Hepatocyte (in vitro differentiated cells): ENCODE data around the gene PLXNB1.

Source experiments
- CTCF ChIP-seq: fragments of 200-600 bp; sonication (generic); IDR thresholded peaks from 2 replicates; pipeline ENCODE4 v1.5.1; 2016; ENCODE audit warnings: antibody characterized with exemption, mild to moderate bottlenecking; ENCODE audit not compliant: poor library complexity
- EZH2 ChIP-seq: fragments of 200-600 bp; sonication (generic); IDR thresholded peaks from 2 replicates; pipeline ENCODE4 v1.6.1; 2016; ENCODE audit warnings: antibody characterized with exemption, mild to moderate bottlenecking, borderline replicate concordance

- TF ChIP-seq CTCF: no peak
- TF ChIP-seq EZH2: no peak
Measured at GRCh38 chr3:48472673-48472922, 42.7 kb upstream of the PLXNB1 start.
